ENCODE results near the gene ZNF555.

- TF ChIP-seq EP300 (IDR thresholded peaks at IDR 0.05) (no peak), POLR2A (IDR thresholded peaks at IDR 0.05; ENCODE audit: low read depth) (no peak), POLR2AphosphoS5 (IDR thresholded peaks at IDR 0.05) (no peak)
Observed at GRCh38 chr19:2853015-2853606, 11.8 kb downstream of the ZNF555 start.

All from esophagus muscularis mucosa (tissue), 3 donors.